IPS-15b (cell line): ENCODE measurements around the gene ACTMAP.

Source experiments
- H3K27me3 ChIP-seq: one replicate; pipeline ENCODE4 v1.6.1; 2013; ENCODE audit warnings: low read length; ENCODE audit not compliant: control insufficient read depth, insufficient read depth
- H3K36me3 ChIP-seq: one replicate; pipeline ENCODE4 v1.6.1; 2013; ENCODE audit warnings: low read length; ENCODE audit not compliant: control insufficient read depth, insufficient read depth
- H3K4me1 ChIP-seq: one replicate; pipeline ENCODE4 v1.6.1; 2013; ENCODE audit warnings: mild to moderate bottlenecking, low read length; ENCODE audit not compliant: control insufficient read depth, insufficient read depth
- H3K4me3 ChIP-seq: one replicate; pipeline ENCODE4 v1.5.1; 2013; ENCODE audit warnings: low read depth, low read length
- H3K9ac ChIP-seq: one replicate; pipeline ENCODE4 v1.6.1; 2013; ENCODE audit warnings: low read depth, mild to moderate bottlenecking, low read length
- H3K9me3 ChIP-seq: one replicate; pipeline ENCODE4 v1.6.1; 2013; ENCODE audit warnings: mild to moderate bottlenecking, low read length; ENCODE audit not compliant: control insufficient read depth, insufficient read depth

Gene ACTMAP, protein sequence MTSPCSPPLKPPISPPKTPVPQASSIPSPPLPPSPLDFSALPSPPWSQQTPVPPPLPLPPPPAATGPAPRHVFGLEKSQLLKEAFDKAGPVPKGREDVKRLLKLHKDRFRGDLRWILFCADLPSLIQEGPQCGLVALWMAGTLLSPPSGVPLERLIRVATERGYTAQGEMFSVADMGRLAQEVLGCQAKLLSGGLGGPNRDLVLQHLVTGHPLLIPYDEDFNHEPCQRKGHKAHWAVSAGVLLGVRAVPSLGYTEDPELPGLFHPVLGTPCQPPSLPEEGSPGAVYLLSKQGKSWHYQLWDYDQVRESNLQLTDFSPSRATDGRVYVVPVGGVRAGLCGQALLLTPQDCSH

DNA sequence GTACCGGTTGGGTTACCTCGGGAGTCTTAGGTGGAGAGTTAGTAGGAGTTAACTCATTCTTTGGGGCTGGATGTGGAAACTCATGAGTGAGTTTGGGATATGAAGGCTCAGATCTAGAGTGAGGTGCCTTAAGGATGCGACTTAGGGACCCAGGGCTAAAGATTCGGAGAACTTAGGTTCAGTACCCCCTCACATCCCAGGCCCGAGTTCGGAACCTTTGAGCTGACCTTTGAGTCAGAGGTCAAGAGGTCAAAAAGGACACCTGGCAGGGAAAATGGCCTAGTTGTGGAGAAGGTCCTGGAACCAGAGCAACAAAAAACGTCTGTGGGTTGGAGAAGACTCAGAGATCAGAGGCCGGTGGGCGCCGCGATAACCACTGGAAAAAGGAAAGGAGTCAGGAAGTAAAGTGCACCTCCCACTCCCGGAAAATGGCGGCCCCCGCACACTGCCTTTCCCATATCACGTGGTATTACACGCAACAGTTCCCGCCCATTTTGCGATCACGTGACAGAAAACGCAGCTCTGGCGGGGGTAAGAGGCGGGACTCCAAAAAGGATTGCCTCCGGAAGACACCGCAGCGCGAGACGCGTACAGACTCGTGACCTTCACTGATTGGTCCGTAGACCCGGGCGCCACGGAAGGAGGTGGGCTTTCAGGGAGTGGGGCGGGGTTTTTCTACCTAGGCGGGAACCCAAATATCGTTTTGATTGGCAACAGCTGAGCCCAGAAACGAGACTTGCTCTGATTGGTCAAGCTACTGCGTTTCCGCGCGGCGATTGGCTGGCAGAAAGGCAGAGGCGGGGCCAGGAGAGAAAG, at the start of gene ACTMAP:
Gene ACTMAP, minus strand, starts transcription at position 420 of the 816 bp plus-strand sequence. CDS start 674 bp downstream, outside the sequence.
- H3K4me1 ChIP-seq = peaks cover 8% of the 10 kb centered on the region
- peak within 1 kb of the TSS; percentile 99 for H3K9ac ChIP-seq
- H3K4me3 ChIP-seq = peak within 1 kb of the TSS; percentile 78
- H3K27me3 ChIP-seq = no peaks in the 10 kb centered on the region
- no peaks in the 10 kb centered on the region for H3K9me3 ChIP-seq
- H3K36me3 ChIP-seq = peaks cover 17% of the 10 kb centered on the region

DNA sequence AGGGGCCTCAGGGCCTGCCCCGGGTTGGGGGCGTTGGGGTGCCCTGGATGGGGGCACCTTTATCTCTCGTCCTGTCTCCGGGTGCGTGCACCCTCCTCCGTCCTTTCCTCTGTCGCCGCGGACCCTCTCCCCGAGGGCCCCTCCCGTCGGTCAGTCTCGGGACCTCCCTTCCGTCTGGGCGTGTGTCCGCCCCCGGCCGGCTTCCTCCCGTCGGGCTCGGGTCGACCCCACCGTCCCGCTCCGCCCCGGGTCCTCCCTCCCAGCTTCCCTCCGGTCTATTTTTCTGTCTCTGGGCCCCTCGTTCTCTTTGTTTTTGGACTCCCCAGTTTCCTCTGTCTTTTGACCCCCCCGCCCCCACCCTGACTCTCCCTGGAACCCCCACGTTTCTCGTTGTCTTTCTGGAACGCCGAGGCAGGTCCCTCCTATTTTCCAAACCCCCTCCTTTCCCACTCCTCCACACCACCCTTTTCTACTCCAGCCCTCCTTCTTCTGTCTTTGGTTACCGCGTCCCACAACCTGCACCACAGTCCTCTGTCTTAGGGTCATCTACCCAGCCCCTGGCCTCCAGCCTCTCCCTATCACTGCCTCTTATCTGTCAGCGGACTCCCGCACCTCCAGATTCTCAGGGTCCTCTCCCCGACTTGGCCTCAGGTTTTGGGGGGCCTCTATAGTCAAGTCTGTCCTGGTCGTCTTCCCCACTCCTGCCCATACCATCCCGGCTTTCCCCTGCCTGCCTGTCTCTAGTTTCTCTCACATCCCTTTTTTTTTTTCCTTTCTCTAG, 49.5 kb upstream of the ACTMAP start:
- Histone ChIP-seq H3K4me1 (peaks cover 21% of the 10 kb centered on the region), H3K27me3 (no peaks in the 10 kb centered on the region), H3K9me3 (no peaks in the 10 kb centered on the region), H3K36me3 (peaks cover 35% of the 10 kb centered on the region), H3K9ac (peak overlapping the region; percentile 70), H3K4me3 (peak overlapping the region; percentile 82)

DNA sequence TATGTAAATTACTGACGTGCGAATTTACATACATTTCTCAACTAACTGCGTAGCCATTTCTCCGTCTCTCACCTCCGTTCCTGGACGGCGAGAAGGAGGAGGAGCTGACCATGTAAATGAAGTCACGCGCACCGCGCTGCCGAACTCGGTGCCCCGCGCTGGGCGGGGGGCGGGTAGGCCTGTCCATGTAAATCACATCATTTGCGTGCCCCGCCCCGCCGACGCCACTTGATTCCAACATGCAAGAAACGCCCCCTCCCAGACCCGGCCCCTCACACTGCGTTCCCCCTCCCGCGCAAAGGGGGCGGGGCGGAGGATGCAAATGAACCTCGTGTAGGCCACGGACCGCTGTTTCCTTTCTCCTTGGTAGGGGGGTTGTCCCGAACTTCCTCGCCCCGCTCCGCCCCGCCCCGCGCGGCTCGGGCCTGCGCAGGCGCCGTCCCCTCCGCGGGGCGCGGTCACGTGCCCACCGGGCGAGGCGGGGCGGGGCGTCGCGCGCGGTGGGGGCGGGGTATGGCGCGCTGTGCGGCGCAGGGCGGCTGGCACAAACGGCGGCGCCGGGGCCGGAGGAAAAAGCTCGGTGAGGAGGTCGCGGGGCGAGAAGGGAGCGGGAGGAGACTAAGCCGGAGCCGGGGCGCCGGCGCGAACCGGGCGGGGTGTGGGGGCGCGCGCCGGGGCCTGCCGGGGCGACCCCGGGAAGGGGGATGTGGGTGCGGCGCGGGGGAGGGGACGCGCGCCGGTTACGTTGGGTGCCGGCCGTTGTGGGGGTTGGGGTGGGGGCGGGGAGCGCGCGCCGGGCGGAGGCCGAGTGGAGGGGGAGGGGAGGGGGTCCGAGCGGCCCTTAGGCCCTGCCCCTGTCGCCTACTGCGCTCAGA, 48.6 kb upstream of the ACTMAP start, which contains the start of gene EGLN2:
Gene EGLN2, plus strand, starts transcription at position 509 of the 875 bp plus-strand sequence. CDS start 1,382 bp downstream, outside the sequence.
- H3K36me3 ChIP-seq = peaks cover 30% of the 10 kb centered on the region
- H3K9me3 ChIP-seq = no peaks in the 10 kb centered on the region
- H3K4me1 ChIP-seq = peaks cover 13% of the 10 kb centered on the region
- H3K4me3 ChIP-seq = peak within 1 kb of the TSS; percentile 83
- H3K9ac ChIP-seq = peak within 1 kb of the TSS; percentile 82
- H3K27me3 ChIP-seq = no peaks in the 10 kb centered on the region

DNA sequence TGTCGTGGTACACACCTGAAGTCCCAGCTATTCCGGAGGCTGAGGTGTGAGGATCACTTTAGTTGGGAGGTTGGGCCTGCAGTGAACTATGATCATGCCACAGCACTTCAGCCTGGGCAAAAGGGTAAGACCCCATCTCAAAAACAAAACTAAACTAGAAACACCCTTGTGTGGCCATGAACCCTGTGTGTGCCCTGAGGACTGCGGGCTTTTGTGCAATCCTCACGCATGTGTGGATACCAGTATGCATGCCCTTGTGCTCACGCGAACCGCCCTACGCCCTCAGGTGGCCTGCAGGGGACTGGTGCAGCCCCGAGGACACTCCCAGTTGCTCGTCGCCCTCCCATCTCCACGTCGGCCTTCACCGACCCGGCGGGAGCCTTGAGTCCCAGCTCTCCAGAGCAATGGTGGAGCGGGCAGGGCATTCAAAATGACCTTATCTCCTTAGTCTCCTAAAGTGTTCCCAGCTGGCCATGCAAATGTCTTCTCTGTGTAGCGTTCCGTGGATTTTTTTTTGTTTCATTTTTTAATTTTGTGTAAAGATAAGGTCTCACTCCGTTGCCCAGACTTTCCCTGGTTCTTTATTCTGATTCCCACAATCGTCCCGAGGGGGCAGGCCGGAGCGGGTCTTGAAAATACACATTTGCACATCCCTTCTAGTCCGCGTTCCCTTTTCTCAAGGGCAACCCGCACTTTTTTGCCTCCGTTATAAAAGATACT, 47.8 kb upstream of the ACTMAP start:
- Histone ChIP-seq H3K9me3 (no peaks in the 10 kb centered on the region), H3K4me3 (peak overlapping the region; percentile 83), H3K27me3 (no peaks in the 10 kb centered on the region), H3K4me1 (peaks cover 6% of the 10 kb centered on the region), H3K36me3 (peaks cover 24% of the 10 kb centered on the region), H3K9ac (peak overlapping the region; percentile 82)

DNA sequence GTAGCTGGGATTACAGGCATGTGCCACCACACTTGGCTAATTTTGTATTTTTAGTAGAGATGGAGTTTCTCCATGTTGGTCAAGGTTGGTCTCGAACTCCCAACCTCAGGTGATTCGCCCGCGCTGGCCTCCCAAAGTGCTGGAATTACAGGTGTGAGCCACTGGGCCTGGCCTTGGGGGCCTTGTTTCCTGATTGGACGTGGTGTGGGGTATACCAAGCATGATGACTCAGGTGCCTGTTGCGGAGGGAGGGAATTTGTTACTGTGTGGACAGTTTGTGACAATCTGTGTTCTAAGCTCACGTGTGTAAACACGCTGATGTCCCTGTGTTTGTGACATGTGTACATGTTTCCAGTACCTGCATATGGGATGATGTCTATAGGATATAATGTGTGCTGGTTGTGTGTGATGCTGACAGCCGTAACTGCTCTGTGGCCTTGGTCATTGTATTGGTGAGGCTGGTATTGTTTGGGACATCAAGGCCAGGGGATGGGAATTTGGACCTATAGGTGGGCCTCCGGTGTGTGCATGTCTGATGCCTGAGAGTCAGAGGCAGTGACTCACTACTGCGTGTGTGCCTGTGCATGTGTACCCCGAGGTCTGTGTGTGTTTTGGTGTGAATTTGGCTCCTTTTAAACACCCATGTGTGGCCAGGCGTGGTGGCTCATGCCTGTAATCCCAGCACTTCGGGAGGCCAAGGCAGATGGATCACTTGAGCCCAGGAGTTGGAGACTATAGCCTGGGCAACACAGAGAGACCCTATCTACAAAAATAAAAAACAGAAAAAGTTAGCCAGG, 47.1 kb upstream of the ACTMAP start:
- Histone ChIP-seq H3K27me3 (no peaks in the 10 kb centered on the region), H3K9me3 (no peaks in the 10 kb centered on the region), H3K4me3 (no peak overlapping the region), H3K4me1 (peaks cover 4% of the 10 kb centered on the region), H3K36me3 (peaks cover 18% of the 10 kb centered on the region), H3K9ac (no peak overlapping the region)

DNA sequence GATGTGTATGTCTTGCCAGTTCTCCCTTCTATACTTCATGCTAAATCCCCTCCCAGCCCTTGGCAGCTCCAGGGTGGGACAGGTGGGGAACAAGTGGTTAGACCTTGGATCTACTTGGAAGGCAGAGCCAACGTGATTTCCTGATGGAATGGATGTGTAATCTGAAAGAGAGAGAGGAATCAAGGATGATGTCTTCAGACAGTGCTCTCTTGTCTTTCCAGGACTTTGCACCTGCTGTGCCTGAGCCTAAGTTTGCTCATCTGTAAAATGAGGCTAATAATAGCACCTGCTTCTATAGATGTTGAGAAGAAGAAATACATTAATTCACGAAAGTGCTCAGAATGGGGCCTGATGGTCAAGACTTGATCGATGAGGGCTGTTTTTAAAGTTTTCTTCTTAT, 41.7 kb upstream of the ACTMAP start:
- Histone ChIP-seq H3K27me3 (no peaks in the 10 kb centered on the region), H3K4me1 (no peaks in the 10 kb centered on the region), H3K9me3 (no peaks in the 10 kb centered on the region), H3K4me3 (no peak overlapping the region), H3K36me3 (no peaks in the 10 kb centered on the region), H3K9ac (no peak overlapping the region)

DNA sequence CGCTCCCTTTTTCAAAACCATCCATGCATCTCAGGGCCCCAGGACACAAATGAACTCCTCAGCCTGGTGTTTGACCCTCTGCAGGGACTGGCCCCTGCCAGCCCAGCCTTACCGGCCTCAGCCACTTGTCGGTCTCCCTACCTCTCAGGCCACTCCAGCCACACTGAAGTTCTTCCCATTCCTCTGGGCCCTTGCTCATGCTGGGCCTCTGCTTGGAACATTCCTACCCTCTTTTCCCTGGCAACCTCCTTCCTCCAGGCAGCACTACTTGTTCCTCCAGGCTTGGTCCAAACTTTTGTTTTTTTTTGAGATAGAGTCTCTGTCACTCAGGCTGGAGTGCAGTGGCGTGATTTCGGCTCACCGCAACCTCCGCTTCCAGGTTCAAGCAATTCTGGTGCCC, 41.1 kb upstream of the ACTMAP start:
- no peaks in the 10 kb centered on the region for H3K27me3 ChIP-seq
- no peak overlapping the region for H3K9ac ChIP-seq
- H3K4me3 ChIP-seq = no peak overlapping the region
- H3K4me1 ChIP-seq = no peaks in the 10 kb centered on the region
- H3K36me3 ChIP-seq = no peaks in the 10 kb centered on the region
- no peaks in the 10 kb centered on the region for H3K9me3 ChIP-seq

DNA sequence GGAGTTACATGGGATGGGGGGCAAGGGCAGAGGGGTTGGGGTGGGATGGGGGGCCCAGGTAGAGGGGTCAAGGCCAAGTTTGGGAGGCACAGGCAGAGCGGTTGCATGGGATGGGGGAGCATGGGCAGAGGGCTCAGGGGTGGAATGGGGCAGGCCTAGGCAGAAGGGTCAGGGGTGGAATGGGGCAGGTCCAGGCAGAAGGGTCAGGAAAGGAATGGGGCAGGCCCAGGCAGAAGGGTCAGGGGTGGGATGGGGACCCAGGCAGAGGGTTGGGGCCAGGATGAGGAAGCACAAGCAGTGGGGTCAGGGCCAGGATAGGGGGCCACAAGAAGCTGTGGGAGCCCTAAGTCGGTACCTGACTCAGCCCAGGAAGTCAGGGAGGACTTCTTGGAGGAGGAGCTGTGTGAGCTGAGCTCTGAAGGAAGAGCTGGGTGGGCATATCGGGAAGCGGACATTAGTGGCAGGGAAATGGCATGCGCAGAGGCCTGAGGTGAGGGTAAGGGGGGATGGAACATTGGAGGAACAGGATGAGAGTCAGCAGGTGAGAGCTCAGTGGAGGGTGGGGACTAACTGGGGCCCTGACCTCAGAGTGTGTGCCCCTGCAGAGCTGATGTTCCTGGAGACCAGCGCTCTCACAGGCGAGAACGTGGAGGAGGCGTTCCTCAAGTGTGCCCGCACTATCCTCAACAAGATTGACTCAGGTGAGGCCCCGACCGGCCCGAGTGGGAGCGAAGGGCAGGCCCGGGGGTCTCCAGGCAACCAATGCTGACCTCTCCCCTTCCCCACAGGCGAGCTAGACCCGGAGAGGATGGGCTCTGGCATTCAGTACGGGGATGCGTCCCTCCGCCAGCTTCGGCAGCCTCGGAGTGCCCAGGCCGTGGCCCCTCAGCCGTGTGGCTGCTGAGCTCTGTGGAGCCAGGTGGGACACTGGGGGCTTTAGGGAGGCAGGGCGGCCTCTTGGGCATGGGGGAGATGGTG, 36.1 kb upstream of the ACTMAP start:
- H3K9me3 ChIP-seq = no peaks in the 10 kb centered on the region
- no peak overlapping the region for H3K4me3 ChIP-seq
- H3K4me1 ChIP-seq = no peaks in the 10 kb centered on the region
- no peaks in the 10 kb centered on the region for H3K27me3 ChIP-seq
- H3K36me3 ChIP-seq = no peaks in the 10 kb centered on the region
- H3K9ac ChIP-seq = peak overlapping the region; percentile 24

DNA sequence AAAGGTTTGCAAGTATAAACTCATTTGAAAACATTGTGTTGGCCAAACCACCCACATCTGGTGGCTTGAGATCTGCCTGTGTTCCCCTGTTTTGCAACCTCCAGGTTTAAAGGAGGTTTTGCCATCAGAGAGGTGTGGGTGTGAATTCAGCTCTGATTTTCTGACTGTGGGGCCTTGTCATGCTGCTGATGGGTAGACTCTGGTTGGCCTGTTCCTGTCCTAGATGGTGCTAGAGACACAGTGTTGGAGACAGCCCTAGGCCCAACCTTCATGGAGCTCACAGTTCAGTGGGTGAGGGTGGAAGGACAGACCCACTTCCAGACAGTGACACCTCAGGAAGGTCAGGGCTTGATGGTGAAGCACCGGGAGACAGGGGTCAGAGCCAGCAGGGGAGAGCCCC, 35.2 kb upstream of the ACTMAP start:
- no peak overlapping the region for H3K9ac ChIP-seq
- H3K4me3 ChIP-seq = no peak overlapping the region
- H3K36me3 ChIP-seq = no peaks in the 10 kb centered on the region
- no peaks in the 10 kb centered on the region for H3K4me1 ChIP-seq
- no peaks in the 10 kb centered on the region for H3K27me3 ChIP-seq
- H3K9me3 ChIP-seq = no peaks in the 10 kb centered on the region
